Omental fat pad (tissue), 4 donors: ENCODE data around the gene PTGER2. TPM values are rescaled to one million over a fixed set of nuclear protein-coding genes. Genes with fewer than 3 reads are reported as not detected.

Experiments
- ATAC-seq: fragments of 150-250 bp; one replicate; pipeline ENCODE4 v1.9.1; 2016; ENCODE audit warnings: mild to moderate bottlenecking, moderate library complexity; ENCODE audit not compliant: low FRiP score
- DNase-seq: peaks from one replicate; pipeline ENCODE4 v3.0.0-alpha.2; 2019; ENCODE audit warnings: low spot score
- total RNA-seq, 4 donors: library from RNA; depleted of rRNA; stranded (reverse); fragments of >200 nt; gene quantifications; one replicate each; pipeline ENCODE4 v1.1.0, GENCODE V29; 2016
- TF ChIP-seq, protein P1 (sequence below), 3 donors: fragments of 450-650 bp; IDR thresholded peaks; one replicate each; pipeline ENCODE4 v1.5.1; 2016 to 2017; ENCODE audit warnings: antibody characterized with exemption in 3 of 3, mild to moderate bottlenecking in 3 of 3, moderate library complexity in 2 of 3

The PTGER2 gene
- total RNA-seq, 4 donors from 2014 or later, result 4.0 to 34.8 (median 6.3) TPM

DNA sequence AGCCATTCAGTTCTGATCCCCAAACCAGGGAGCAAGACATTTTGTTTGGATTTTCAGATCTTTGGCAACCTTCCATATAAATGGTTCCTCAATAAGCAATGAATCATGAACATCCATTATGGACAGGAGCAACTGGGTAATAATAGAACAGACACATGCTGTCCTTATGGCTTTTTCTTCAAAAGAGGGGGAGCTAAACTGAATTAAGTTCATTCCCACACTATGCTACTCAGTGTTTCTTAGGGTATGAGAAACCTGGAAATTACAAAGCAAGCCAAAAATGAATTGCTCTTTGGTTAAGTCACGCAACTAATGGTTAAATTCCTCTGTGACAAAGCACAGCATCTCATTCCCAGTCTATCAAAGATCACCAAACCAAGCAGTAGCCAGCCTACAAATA is 51.0 kb downstream of the PTGER2 start:
- DNase-seq (no peak), ATAC-seq (no peak)
- TF ChIP-seq, protein P1, sequence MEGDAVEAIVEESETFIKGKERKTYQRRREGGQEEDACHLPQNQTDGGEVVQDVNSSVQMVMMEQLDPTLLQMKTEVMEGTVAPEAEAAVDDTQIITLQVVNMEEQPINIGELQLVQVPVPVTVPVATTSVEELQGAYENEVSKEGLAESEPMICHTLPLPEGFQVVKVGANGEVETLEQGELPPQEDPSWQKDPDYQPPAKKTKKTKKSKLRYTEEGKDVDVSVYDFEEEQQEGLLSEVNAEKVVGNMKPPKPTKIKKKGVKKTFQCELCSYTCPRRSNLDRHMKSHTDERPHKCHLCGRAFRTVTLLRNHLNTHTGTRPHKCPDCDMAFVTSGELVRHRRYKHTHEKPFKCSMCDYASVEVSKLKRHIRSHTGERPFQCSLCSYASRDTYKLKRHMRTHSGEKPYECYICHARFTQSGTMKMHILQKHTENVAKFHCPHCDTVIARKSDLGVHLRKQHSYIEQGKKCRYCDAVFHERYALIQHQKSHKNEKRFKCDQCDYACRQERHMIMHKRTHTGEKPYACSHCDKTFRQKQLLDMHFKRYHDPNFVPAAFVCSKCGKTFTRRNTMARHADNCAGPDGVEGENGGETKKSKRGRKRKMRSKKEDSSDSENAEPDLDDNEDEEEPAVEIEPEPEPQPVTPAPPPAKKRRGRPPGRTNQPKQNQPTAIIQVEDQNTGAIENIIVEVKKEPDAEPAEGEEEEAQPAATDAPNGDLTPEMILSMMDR (IDR thresholded peaks at IDR 0.05), result no peak

DNA sequence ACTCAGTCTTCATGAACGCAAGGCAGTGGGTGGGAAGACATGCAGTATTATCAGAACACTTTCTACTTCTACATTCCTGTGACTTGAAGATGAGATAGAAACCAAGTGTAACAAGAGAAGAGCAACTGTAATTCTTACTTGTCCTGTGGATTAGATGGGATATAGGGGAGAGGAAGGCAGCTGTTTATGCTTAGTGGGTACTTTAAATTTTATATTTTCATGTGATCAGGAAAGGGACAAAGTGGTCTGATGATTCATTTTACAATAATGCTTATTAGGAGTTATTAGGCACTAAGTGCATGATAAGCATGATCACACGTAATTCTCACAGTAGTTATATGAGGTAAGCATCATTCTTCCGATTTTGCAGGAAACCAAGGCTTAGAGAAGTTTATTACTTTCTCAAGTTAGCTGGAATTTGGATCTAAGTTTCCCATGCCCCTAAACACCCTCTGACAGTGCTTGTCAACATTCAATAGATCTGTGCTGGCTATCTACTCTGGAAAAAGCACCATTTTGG is 52.7 kb downstream of the PTGER2 start:
- ATAC-seq (no peak), DNase-seq (no peak)
- TF ChIP-seq, protein P1 (IDR thresholded peaks at IDR 0.05), result no peak

DNA sequence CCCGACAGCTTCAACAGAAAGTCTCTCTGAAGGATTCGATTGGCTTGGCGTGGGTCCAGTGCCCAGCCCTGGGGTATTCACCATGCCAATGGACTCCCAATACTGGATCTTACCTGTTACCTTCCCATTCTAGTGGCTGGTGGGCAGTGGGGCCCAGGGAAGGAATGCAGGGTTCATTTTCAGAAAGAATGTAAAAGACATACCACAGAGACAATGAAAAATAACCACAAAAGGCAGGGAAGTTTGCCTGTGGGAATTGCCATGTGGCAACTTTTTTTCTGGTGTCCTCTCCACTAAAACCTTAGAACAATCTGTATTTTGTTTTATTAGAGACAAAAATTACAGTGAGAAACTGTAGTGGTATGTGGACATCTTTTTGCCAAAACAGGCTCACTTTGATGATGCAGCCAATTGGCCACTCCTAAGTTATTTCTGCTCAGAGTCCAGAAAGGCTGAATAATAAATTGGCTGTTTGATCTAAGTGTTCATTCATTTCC is 55.2 kb downstream of the PTGER2 start:
- no peak for DNase-seq
- TF ChIP-seq, protein P1 (IDR thresholded peaks at IDR 0.05), result no peak
- peak; percentile 82 for ATAC-seq

GRCh38 chr14:52370406-52370935 is 56.4 kb downstream of the PTGER2 start:
- ATAC-seq (no peak), DNase-seq (no peak)
- TF ChIP-seq, protein P1 (IDR thresholded peaks at IDR 0.05), result no peak

- TF ChIP-seq, protein P1 (IDR thresholded peaks at IDR 0.05), result no peak
- DNase-seq, result no peak
- ATAC-seq, result no peak
Measured at GRCh38 chr14:52377940-52378339, 63.8 kb downstream of the PTGER2 start.

Other genes starting within 250 kb of the PTGER2 start
- 10 to 100 TPM; 33.3 to 67.0 (median 45.4) TPM for gene NID2, start 245.3 kb upstream of the PTGER2 start, total RNA-seq
- 1 to 10 TPM in 3 of 4 donors, under 1 TPM in 1; 0.74 to 2.1 (median 1.6) TPM for gene PTGDR, start 46.6 kb upstream of the PTGER2 start, total RNA-seq
- gene TXNDC16, start 238.2 kb downstream of the PTGER2 start, total RNA-seq, result 1 to 10 TPM; 5.2 to 9.5 (median 6.7) TPM
- 1 to 10 TPM in 1 of 4 donors, under 1 TPM in 3; 0.25 to 1.1 (median 0.71) TPM for gene GPR137C, start 238.5 kb downstream of the PTGER2 start, total RNA-seq